Spleen (tissue), 11 donors: ENCODE data around the gene PWP2. TPM values are rescaled to one million over a fixed set of nuclear protein-coding genes. Genes with fewer than 3 reads are reported as not detected.

Experiments used
- DNase-seq: peaks from one replicate; pipeline ENCODE4 v3.0.0-alpha.2; 2020
- H3K27ac ChIP-seq, 8 donors: fragments of 200-600 bp; sonication (generic) in 7 of 8; 1 replicate in 4 of 8; 2 replicates in 4 of 8; pipeline versions ENCODE4 v1.5.0 to v1.8.0; 2016 to 2021; ENCODE audit warnings: inconsistent platforms in 4 of 8, mild to moderate bottlenecking in 4 of 8, moderate library complexity in 1 of 8
- H3K27me3 ChIP-seq, 7 donors: fragments of 200-600 bp; sonication (generic) in 6 of 7; replicated peaks in 1 of 7; 1 replicate in 4 of 7; 2 replicates in 3 of 7; pipeline versions ENCODE4 v1.5.0 to v1.8.0; 2016 to 2021; ENCODE audit warnings: inconsistent platforms in 3 of 7, mild to moderate bottlenecking in 1 of 7
- H3K36me3 ChIP-seq, 6 donors: fragments of 200-600 bp; sonication (generic) in 5 of 6; 1 replicate in 4 of 6; 2 replicates in 2 of 6; pipeline versions ENCODE4 v1.5.0 to v1.8.0; 2016 to 2021; ENCODE audit warnings: inconsistent platforms in 2 of 6
- H3K4me1 ChIP-seq, 6 donors: fragments of 200-600 bp; sonication (generic) in 5 of 6; 1 replicate in 3 of 6; 2 replicates in 3 of 6; pipeline versions ENCODE4 v1.5.0 to v1.8.0; 2016 to 2021; ENCODE audit warnings: inconsistent platforms in 3 of 6
- H3K4me3 ChIP-seq, 8 donors: fragments of 200-600 bp; sonication (generic) in 7 of 8; 1 replicate in 4 of 8; 2 replicates in 4 of 8; pipeline versions ENCODE4 v1.5.0 to v1.8.0; 2016 to 2021; ENCODE audit warnings: inconsistent platforms in 4 of 8, mild to moderate bottlenecking in 4 of 8, moderate library complexity in 2 of 8
- H3K9me3 ChIP-seq, 8 donors: fragments of 200-600 bp; sonication (generic) in 7 of 8; 1 replicate in 4 of 8; 2 replicates in 4 of 8; pipeline versions ENCODE4 v1.5.0 to v1.8.0; 2016 to 2021; ENCODE audit warnings: inconsistent platforms in 4 of 8
- POLR2A ChIP-seq, 3 donors: fragments of 450-650 bp; IDR thresholded peaks; one replicate each; pipeline ENCODE4 v1.5.1; 2017; ENCODE audit warnings: antibody characterized with exemption in 3 of 3, mild to moderate bottlenecking in 1 of 3
- POLR2AphosphoS5 ChIP-seq, 3 donors: sonication (generic); formaldehyde crosslinking; IDR thresholded peaks; one replicate each; pipeline ENCODE4 v1.5.1; 2017; ENCODE audit warnings: antibody characterized with exemption in 3 of 3
- WGBS, 5 donors: extraction: QIAGEN DNeasy Blood & Tissue Kit in 3 of 5; methylation state at CpG; one replicate each; pipeline versions ENCODE4 v1.1.5 to v1.1.7; 2013 to 2018; 5-methylcytosine and 5-hydroxymethylcytosine counted together
- intact Hi-C: fragments of 100-400 bp; cut with DNase I; formaldehyde crosslinking; loops from one replicate; pipeline ENCODE4 v1.15.0; 2023; ENCODE audit warnings: low total_unique reads
- polyA plus RNA-seq, 3 donors: library from polyadenylated mRNA; stranded (reverse); fragments of 200-250 nt; gene quantifications; one replicate each; pipeline ENCODE4 v1.2.1, GENCODE V29; 2013
- total RNA-seq, 7 donors: library from RNA; depleted of rRNA in 3 of 7; stranded (reverse); fragments of >200 nt in 3 of 7; fragmentation: NEBNext Ultra II Directional in 4 of 7; extraction: Animal tissue kit (Norgen Biotek cat#: 25700) in 4 of 7; gene quantifications; one replicate each; pipeline versions ENCODE4 v1.1.0 to v1.2.1, GENCODE V29; 2016 to 2021
- TF ChIP-seq, protein P1 (sequence below), 11 experiments: fragments of 200-600 bp in 7 of 11; fragments of 450-650 bp in 4 of 11; sonication (generic) in 4 of 11; IDR thresholded peaks in 8 of 11; conservative IDR thresholded peaks in 3 of 11; 1 replicate in 7 of 11; 2 replicates in 4 of 11; pipeline versions ENCODE4 v1.4.0 to v1.8.0; 2016 to 2021; ENCODE audit warnings: antibody characterized with exemption in 11 of 11, inconsistent platforms in 4 of 11, mild to moderate bottlenecking in 1 of 11
- donor health status: healthy with polysubstance abuse.
- donor health status: DM: no; HTN: no; CAD: no; lungs with moderate emphysema.
- donor health status: DM: no; HTN: no; CAD: no.
- donor health status: Bipolar disorder and iron deficiency.
- donor health status: healthy.
- donor health status: DM: no; HTN: no; CAD: no.
- donor health status: DM: yes; HTN: yes; CAD: no.

Gene PWP2
- total and polyA plus RNA-seq, 10 donors: 4.8 to 17.4 (median 10.8) TPM

DNA sequence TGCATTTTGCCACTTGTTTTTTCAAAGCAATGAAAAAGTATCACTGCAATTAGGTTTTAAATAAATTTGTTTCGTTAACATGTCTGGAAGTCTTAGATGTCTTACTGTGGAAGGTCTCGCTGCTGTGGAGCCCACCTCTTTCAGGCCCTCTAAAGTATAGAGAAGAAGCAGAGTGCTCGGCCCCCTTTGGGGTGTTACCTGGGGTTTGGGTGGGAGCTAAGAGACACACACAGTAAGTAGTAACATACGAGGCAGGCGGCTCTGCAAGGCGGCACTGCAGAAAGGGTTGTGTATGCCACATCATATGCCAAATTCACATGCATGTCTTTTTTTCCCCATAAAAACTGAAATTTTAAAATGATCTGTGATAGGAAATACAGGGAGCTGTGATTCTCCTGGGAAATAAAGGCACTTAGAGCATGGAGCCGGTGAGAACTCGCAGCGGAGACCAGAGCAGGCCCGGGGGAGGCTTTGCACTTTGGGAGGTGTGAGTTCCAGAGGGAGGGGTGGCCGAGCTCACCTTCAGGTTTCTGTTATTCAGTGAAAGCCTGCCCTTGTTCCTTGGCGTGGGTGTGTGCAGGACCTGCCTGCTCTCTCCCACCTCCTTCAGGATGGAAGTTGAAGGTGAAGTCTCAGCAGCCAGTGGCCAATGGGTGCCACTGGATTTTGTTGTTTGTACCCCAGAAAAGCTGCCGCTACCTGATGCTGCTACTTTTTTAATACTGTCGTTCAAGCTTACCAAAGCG lies 35.7 kb upstream of the PWP2 start:
- H3K27ac ChIP-seq: no peak overlapping the region
- H3K27me3 ChIP-seq: no peaks in the 10 kb centered on the region
- intact Hi-C loops: no loop called here
- DNase-seq: no peak
- no peak overlapping the region for H3K4me3 ChIP-seq
- WGBS, 5 donors: 86 to 94% (median 92%) methylated on average over 15 of the region's 15 CpGs
- H3K9me3 ChIP-seq: no peaks in the 10 kb centered on the region
- peaks cover 0 to 16% (median 0%) of the 10 kb centered on the region in 6 donors for H3K4me1 ChIP-seq
- TF ChIP-seq, protein P1, sequence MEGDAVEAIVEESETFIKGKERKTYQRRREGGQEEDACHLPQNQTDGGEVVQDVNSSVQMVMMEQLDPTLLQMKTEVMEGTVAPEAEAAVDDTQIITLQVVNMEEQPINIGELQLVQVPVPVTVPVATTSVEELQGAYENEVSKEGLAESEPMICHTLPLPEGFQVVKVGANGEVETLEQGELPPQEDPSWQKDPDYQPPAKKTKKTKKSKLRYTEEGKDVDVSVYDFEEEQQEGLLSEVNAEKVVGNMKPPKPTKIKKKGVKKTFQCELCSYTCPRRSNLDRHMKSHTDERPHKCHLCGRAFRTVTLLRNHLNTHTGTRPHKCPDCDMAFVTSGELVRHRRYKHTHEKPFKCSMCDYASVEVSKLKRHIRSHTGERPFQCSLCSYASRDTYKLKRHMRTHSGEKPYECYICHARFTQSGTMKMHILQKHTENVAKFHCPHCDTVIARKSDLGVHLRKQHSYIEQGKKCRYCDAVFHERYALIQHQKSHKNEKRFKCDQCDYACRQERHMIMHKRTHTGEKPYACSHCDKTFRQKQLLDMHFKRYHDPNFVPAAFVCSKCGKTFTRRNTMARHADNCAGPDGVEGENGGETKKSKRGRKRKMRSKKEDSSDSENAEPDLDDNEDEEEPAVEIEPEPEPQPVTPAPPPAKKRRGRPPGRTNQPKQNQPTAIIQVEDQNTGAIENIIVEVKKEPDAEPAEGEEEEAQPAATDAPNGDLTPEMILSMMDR (IDR thresholded peaks at IDR 0.05 in 8 of 11, conservative IDR thresholded peaks at IDR 0.05 in 3 of 11): no peak
- TF ChIP-seq POLR2A (IDR thresholded peaks at IDR 0.05): no peak
- TF ChIP-seq POLR2AphosphoS5 (IDR thresholded peaks at IDR 0.05): no peak
- peaks cover 4 to 100% (median 67%) of the 10 kb centered on the region in 6 donors for H3K36me3 ChIP-seq

DNA sequence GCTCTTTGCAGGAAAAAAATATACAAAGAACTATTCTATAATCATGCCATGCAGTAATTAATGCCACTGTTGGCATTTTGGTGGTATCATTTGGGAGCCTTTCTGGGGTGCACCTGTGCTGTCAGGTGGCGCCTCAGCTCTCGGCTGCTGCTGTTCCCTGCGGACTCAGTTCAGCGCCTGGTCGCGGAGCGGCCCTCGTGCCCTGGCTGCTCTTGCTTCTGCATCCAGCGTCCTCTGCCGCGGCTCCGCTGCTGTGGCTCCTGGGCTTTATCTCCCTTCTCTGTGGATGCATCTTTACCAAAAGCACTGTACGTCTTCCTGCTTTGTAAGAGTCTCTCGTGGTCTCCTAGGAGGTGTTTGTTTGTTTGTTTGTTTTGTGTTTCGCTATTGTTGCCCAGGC lies 35.1 kb upstream of the PWP2 start:
- no peak overlapping the region for H3K27ac ChIP-seq

DNA sequence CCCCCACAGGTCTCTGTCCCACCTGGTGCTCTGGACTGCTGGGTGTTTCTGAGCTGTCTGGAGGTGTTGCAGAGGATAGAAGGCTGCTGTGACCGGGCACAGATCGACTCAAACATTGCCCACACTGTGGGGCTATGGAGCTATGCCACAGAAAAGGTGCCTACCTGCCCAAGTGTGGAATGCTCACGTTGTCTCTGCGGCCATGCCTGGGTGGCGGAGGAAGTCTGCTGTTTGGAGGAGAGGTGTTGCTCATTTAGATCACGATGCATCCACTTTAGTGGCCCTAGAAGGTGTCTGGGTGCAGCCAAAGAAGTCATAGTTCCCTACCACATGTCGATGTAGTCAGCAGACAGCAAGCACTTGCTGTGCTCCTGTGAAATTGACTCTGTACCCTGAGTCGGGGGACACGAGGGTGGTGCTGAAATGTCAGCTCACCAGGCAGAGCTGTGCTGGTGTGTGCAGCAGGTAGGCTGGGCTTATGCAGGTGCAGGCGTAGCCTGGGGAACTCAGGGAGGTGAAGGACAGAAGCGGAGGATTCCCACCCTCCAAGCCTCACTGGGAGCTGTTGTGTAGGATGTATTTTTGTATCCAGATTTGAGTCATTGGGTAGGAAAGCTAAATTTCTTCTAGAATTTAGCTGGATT lies 32.8 kb upstream of the PWP2 start:
- Histone ChIP-seq H3K27me3 (no peaks in the 10 kb centered on the region), H3K9me3 (no peaks in the 10 kb centered on the region), H3K27ac (peak overlapping the region in 1 of 8 donors; percentile 49), H3K36me3 (peaks cover 6 to 100% (median 88%) of the 10 kb centered on the region in 6 donors), H3K4me1 (peaks cover 0 to 16% (median 0%) of the 10 kb centered on the region in 6 donors), H3K4me3 (no peak overlapping the region)
- no peak for DNase-seq
- WGBS, 5 donors: 85 to 94% (median 89%) methylated on average over 7 to 11 of the region's 11 CpGs
- TF ChIP-seq, protein P1 (IDR thresholded peaks at IDR 0.05 in 8 of 11, conservative IDR thresholded peaks at IDR 0.05 in 3 of 11): no peak
- peak in 2 of 3 donors; percentile 8 to 22 for TF ChIP-seq POLR2AphosphoS5 (IDR thresholded peaks at IDR 0.05)
- intact Hi-C loops: no loop called here

More for the DNA sequence above, 35.1 kb upstream of the PWP2 start:
- DNase-seq: no peak
- Histone ChIP-seq H3K4me3 (no peak overlapping the region), H3K9me3 (no peaks in the 10 kb centered on the region), H3K27me3 (no peaks in the 10 kb centered on the region), H3K36me3 (peaks cover 6 to 100% (median 72%) of the 10 kb centered on the region in 6 donors), H3K4me1 (peaks cover 0 to 10% (median 0%) of the 10 kb centered on the region in 6 donors)
- intact Hi-C loops: no loop called here
- WGBS, 5 donors: 92 to 95% (median 94%) methylated on average over 15 of the region's 15 CpGs
- TF ChIP-seq POLR2A (IDR thresholded peaks at IDR 0.05) (no peak), POLR2AphosphoS5 (IDR thresholded peaks at IDR 0.05) (no peak)
- TF ChIP-seq, protein P1 (IDR thresholded peaks at IDR 0.05 in 8 of 11, conservative IDR thresholded peaks at IDR 0.05 in 3 of 11): no peak

DNA sequence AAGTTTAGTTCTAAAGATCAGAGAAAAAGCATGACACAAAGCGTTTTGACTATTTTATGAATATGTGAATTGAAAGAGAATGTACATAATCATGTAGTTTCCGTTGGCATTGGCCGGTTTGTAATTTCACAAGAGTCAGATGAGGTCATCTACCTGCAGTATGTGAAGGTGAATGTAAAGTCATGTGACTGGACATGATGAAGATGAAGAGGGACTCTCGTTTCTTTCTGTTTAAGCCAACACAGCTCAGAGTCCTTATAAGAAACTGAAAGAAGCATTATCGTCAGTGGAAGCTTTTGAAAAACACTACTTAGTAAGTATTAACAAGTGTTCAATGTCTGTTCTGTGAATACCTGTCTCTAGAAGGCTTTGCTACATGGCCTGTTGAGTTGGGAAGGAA lies 30.9 kb upstream of the PWP2 start:
- H3K9me3 ChIP-seq: no peaks in the 10 kb centered on the region
- H3K4me1 ChIP-seq: peaks cover 0 to 35% (median 0%) of the 10 kb centered on the region in 6 donors
- DNase-seq: no peak
- 82 to 91% (median 86%) methylated on average over 5 of the region's 5 CpGs for WGBS, 5 donors
- TF ChIP-seq, protein P1 (IDR thresholded peaks at IDR 0.05 in 8 of 11, conservative IDR thresholded peaks at IDR 0.05 in 3 of 11): no peak
- no peak for TF ChIP-seq POLR2AphosphoS5 (IDR thresholded peaks at IDR 0.05)
- no peak for TF ChIP-seq POLR2A (IDR thresholded peaks at IDR 0.05)
- H3K27me3 ChIP-seq: no peaks in the 10 kb centered on the region
- H3K27ac ChIP-seq: no peak overlapping the region
- H3K4me3 ChIP-seq: no peak overlapping the region
- intact Hi-C loops: no loop called here
- H3K36me3 ChIP-seq: peaks cover 6 to 100% (median 89%) of the 10 kb centered on the region in 6 donors
